K562 (cell line): ENCODE measurements around the gene ITPK1. TPM values are rescaled to one million over a fixed set of nuclear protein-coding genes. Genes with fewer than 3 reads are reported as not detected.

Source experiments
- ATAC-seq: fragments of 200-7000 bp; cut with Tn5 transposase; 3 replicates; pipeline ENCODE4 v1.9.1; 2020; ENCODE audit warnings: moderate library complexity
- BruUV-seq: library from RNA; stranded (reverse); fragments of 400-500 nt; replicated peaks from 2 replicates; lab custom pipeline; 2021; lab: Mats Ljungman, UMichigan
- CTCF ChIA-PET: fragments of 300-600 bp; formaldehyde crosslinking; extraction: SDS; loops from one replicate; lab custom pipeline; 2021; ENCODE audit warnings: low intra/inter-chr PET ratio; lab: Yijun Ruan, JAX
- POLR2A ChIA-PET: fragments of 300-600, 350-650 bp; sonication (Branson Sonifier 250); formaldehyde crosslinking; extraction: SDS; loops from one replicate; lab custom pipeline; 2021; ENCODE audit warnings: antibody characterized with exemption, inconsistent platforms; lab: Yijun Ruan, JAX
- DNase-seq, 4 experiments: peaks; one replicate each; pipeline versions ENCODE4 v3.0.0 to v3.0.0-alpha.2; 2011 to 2018; ENCODE audit warnings: low spot score in 3 of 4, mixed read lengths in 3 of 4; ENCODE audit errors: extremely low read depth in 1 of 4
- FAIRE-seq: peaks from 2 replicates; lab custom pipeline; 2011; peaks lifted over from hg19 to GRCh38; lab: Jason Lieb, UNC
- H2AFZ ChIP-seq: 2 replicates; pipeline ENCODE4 v1.6.0; 2011; ENCODE audit warnings: low read depth, low read length, control low read depth, inconsistent platforms
- H3K27ac ChIP-seq: fragments of 200-600 bp; 3 replicates; pipeline ENCODE4 v1.8.0; 2011; ENCODE audit warnings: low read depth, mild to moderate bottlenecking, control low read depth, inconsistent platforms, low read length, moderate library complexity, mixed read lengths; ENCODE audit errors: extremely low read depth
- H3K27me3 ChIP-seq, 2 experiments: fragments of 300-600 bp in 1 of 2; 2 replicates in 1 of 2; 3 replicates in 1 of 2; pipeline versions ENCODE4 v1.6.0 to v1.8.0; 2011; ENCODE audit warnings: inconsistent platforms in 2 of 2, low read length in 2 of 2, mild to moderate bottlenecking in 1 of 2, mixed read lengths in 1 of 2, moderate library complexity in 1 of 2; ENCODE audit not compliant: control insufficient read depth in 2 of 2, insufficient read depth in 2 of 2
- H3K36me3 ChIP-seq: fragments of 300-600 bp; 3 replicates; pipeline ENCODE4 v1.8.0; 2011; ENCODE audit warnings: mild to moderate bottlenecking, low read length, inconsistent platforms; ENCODE audit not compliant: control insufficient read depth, insufficient read depth
- H3K4me1 ChIP-seq, 2 experiments: fragments of 200-600 bp in 1 of 2; replicated peaks in 1 of 2; 2 replicates in 1 of 2; 3 replicates in 1 of 2; pipeline versions ENCODE4 v1.5.1 to v1.8.0; 2011; ENCODE audit warnings: inconsistent platforms in 2 of 2, low read length in 2 of 2, mild to moderate bottlenecking in 1 of 2, mixed read lengths in 1 of 2, moderate library complexity in 1 of 2; ENCODE audit not compliant: control insufficient read depth in 2 of 2, insufficient read depth in 2 of 2
- H3K4me2 ChIP-seq: 2 replicates; pipeline ENCODE4 v1.6.1; 2011; ENCODE audit warnings: low read length, control low read depth, inconsistent platforms, mixed read lengths; ENCODE audit not compliant: insufficient read depth
- H3K4me3 ChIP-seq: fragments of 200-600 bp; sonication (generic), shearing (Covaris generic); 2 replicates; pipeline ENCODE4 v1.5.1; 2016; ENCODE audit warnings: control low read depth, inconsistent platforms
- H3K79me2 ChIP-seq: fragments of 200-600 bp; 3 replicates; pipeline ENCODE4 v1.8.0; 2011; ENCODE audit warnings: low read length, inconsistent platforms; ENCODE audit not compliant: control insufficient read depth, insufficient read depth
- H3K9ac ChIP-seq, 2 experiments: 2 replicates each; pipeline versions ENCODE4 v1.6.0 to v1.6.1; 2011; ENCODE audit warnings: low read depth in 2 of 2, low read length in 2 of 2, control low read depth in 1 of 2, inconsistent platforms in 1 of 2, mild to moderate bottlenecking in 1 of 2, mixed read lengths in 1 of 2; ENCODE audit not compliant: insufficient read depth in 1 of 2
- H3K9me1 ChIP-seq: one replicate; pipeline ENCODE4 v1.6.0; 2011; ENCODE audit warnings: inconsistent platforms, mild to moderate bottlenecking, low read length, moderate library complexity; ENCODE audit not compliant: control insufficient read depth, insufficient read depth
- H3K9me3 ChIP-seq: replicated peaks from 2 replicates; pipeline ENCODE4 v1.5.1; 2011; ENCODE audit warnings: low read depth, low read length, inconsistent platforms; ENCODE audit not compliant: control insufficient read depth, insufficient read depth
- H4K20me1 ChIP-seq: replicated peaks from 2 replicates; pipeline ENCODE4 v1.6.1; 2011; ENCODE audit warnings: low read length, inconsistent platforms, mixed read lengths; ENCODE audit not compliant: control insufficient read depth, insufficient read depth
- C11orf30 ChIP-seq: fragments of 450-650 bp; IDR thresholded peaks from 2 replicates; pipeline ENCODE4 v1.6.1; 2016; ENCODE audit warnings: low read depth, mild to moderate bottlenecking
- JUN ChIP-seq, 2 experiments: sonication (generic) in 1 of 2; formaldehyde crosslinking in 1 of 2; IDR thresholded peaks; 2 replicates each; pipeline versions ENCODE4 v1.6.1 to v1.8.0; 2012 to 2022; ENCODE audit warnings: borderline replicate concordance in 2 of 2, mild to moderate bottlenecking in 2 of 2, improper control_type of control experiment in 1 of 2, low read depth in 1 of 2, low read length in 1 of 2, missing genetic modification reagents in 1 of 2
- MAFG ChIP-seq: fragments of 450-650 bp; conservative IDR thresholded peaks from 2 replicates; pipeline ENCODE4 v1.6.1; 2016; ENCODE audit warnings: missing genetic modification characterization, missing compliant biosample characterization
- ZBTB40 ChIP-seq, 2 experiments: fragments of 450-650 bp in 1 of 2; sonication (generic) in 1 of 2; formaldehyde crosslinking in 1 of 2; IDR thresholded peaks; 2 replicates each; pipeline versions ENCODE4 v1.7.1 to v1.9.0; 2016 to 2022; ENCODE audit warnings: inconsistent platforms in 1 of 2, mild to moderate bottlenecking in 1 of 2, missing genetic modification reagents in 1 of 2
- ZNF316 ChIP-seq: fragments of 450-650 bp; IDR thresholded peaks from 2 replicates; pipeline ENCODE4 v1.6.1; 2016
- WGBS: fragments of 100-300 bp; shearing (Covaris generic); methylation state at CpG from one replicate; pipeline ENCODE4 v1.1.6; 2016; ENCODE audit warnings: low coverage, mixed read lengths; ENCODE audit not compliant: insufficient coverage; ENCODE audit errors: missing lambda C conversion rate; 5-methylcytosine and 5-hydroxymethylcytosine counted together
- in situ Hi-C: fragments of 300-500 bp; cut with MboI; formaldehyde crosslinking; loops from 4 replicates; pipeline ENCODE4 v1.15.0; 2018; ENCODE audit warnings: inconsistent platforms, mixed read lengths
- intact Hi-C: fragments of 100-400 bp; cut with micrococcal nuclease; formaldehyde crosslinking; loops from 2 replicates; pipeline ENCODE4 v1.14.2; 2022
- polyA plus RNA-seq, 8 experiments: library from polyadenylated mRNA; depleted of rRNA in 4 of 8; stranded (reverse) in 5 of 8; unstranded in 3 of 8; fragments of >200 nt; fragmentation: Nextera tagmentation in 2 of 8; fragmentation: Illumina TruSeq in 1 of 8; extraction: Ambion mirVana in 2 of 8; extraction: Trizol in 1 of 8; gene quantifications; 2 replicates each; pipeline versions ENCODE4 v1.2.1 to v1.2.3, GENCODE V29; 2011 to 2014; ENCODE audit warnings: inconsistent platforms in 1 of 8, missing spikeins in 1 of 8
- total RNA-seq, 7 experiments: library from RNA; depleted of rRNA in 6 of 7; stranded (reverse); fragments of >200 nt in 6 of 7; fragmentation: Illumina TruSeq in 2 of 7; extraction: Trizol in 2 of 7; gene quantifications; 2 replicates each; pipeline versions ENCODE4 v1.2.1 to v1.2.3, GENCODE V29; 2011 to 2021; ENCODE audit warnings: low replicate concordance in 1 of 7

Gene ITPK1
- total and polyA plus RNA-seq, 9 of the 15 experiments (the other 6 are each of a cell fraction or from before 2014, with no cell fraction given): 1.2 to 39.2 (median 23.0) TPM

- Histone ChIP-seq H4K20me1 (no peaks in the 10 kb centered on the region; the same call in 1 of the 2 replicates), H3K4me3 (no peak overlapping the region), H3K36me3 (no peaks in the 10 kb centered on the region), H2AFZ (no peak overlapping the region), H3K27ac (no peak overlapping the region), H3K79me2 (no peaks in the 10 kb centered on the region), H3K9ac (no peak overlapping the region), H3K4me2 (no peak overlapping the region), H3K27me3 (peaks cover 0 to 10% of the 10 kb centered on the region in 2 experiments; a peak in 2 of 5 replicates), H3K9me3 (no peaks in the 10 kb centered on the region), H3K4me1 (peaks cover 0 to 7% of the 10 kb centered on the region in 2 experiments; a peak in 1 of 5 replicates), H3K9me1 (no peaks in the 10 kb centered on the region)
- intact Hi-C loops: no loop called here
- TF ChIP-seq C11orf30 (0 out of 2 replicates have a peak, but pooled peaks have one; percentile 9), MAFG (no peak), ZNF316 (peak; percentile 55)
- no TSS peak for BruUV-seq
- DNase-seq: no peak
- ChIA-PET POLR2A (interaction anchor here (0.5 to 1.2 kb wide), 2 partner anchors 28 to 387 kb away, joined by 3 read pairs; no protein-coding TSS in a partner anchor), CTCF (no interaction called here)
- ATAC-seq: no peak
- WGBS: 9% methylated on average over 4 of the region's 4 CpGs
- FAIRE-seq: no peak
- in situ Hi-C loops: no loop called here
These were observed 193.5 kb downstream of the ITPK1 start for GRCh38 chr14:92922155-92922735.

GRCh38 chr14:92920001-92920400, 195.7 kb downstream of the ITPK1 start:
- H3K36me3 ChIP-seq: no peaks in the 10 kb centered on the region
- H3K9me1 ChIP-seq: no peaks in the 10 kb centered on the region
- no peak overlapping the region for H2AFZ ChIP-seq
- CTCF ChIA-PET: no interaction called here
- intact Hi-C loops: no loop called here
- FAIRE-seq (no peak), ATAC-seq (no peak), DNase-seq (no peak)
- 74% methylated on average over 14 of the region's 15 CpGs for WGBS
- in situ Hi-C loops: no loop called here
- H3K4me1 ChIP-seq: peaks cover 0 to 7% of the 10 kb centered on the region in 2 experiments; a peak in 1 of 5 replicates
- H4K20me1 ChIP-seq: no peaks in the 10 kb centered on the region; the same call in 1 of the 2 replicates
- H3K4me2 ChIP-seq: no peak overlapping the region
- H3K4me3 ChIP-seq: no peak overlapping the region
- no peak overlapping the region for H3K27ac ChIP-seq
- BruUV-seq: no TSS peak
- H3K9me3 ChIP-seq: no peaks in the 10 kb centered on the region
- no peaks in the 10 kb centered on the region for H3K79me2 ChIP-seq
- POLR2A ChIA-PET: interaction anchor here (0.6 kb wide), 1 partner anchor 366 kb away, joined by 4 read pairs; no protein-coding TSS in a partner anchor
- peaks cover 0 to 10% of the 10 kb centered on the region in 2 experiments; a peak in 2 of 5 replicates for H3K27me3 ChIP-seq
- H3K9ac ChIP-seq: no peak overlapping the region
- TF ChIP-seq ZBTB40 (IDR thresholded peaks at IDR 0.05): peak; percentile 85
- peak; percentile 91 for TF ChIP-seq ZBTB40 (CRISPR knock-in tag; IDR thresholded peaks at IDR 0.05)
- no peak for TF ChIP-seq JUN (IDR thresholded peaks at IDR 0.05; ENCODE audit: borderline replicate concordance, low read depth, low read length)
- TF ChIP-seq JUN (CRISPR knock-in tag; IDR thresholded peaks at IDR 0.05; ENCODE audit: borderline replicate concordance): no peak
